ENCODE measurements around the gene SUPT3H.
"Not testable (repeated sequence)": the region's sequence is repeated elsewhere in the genome, so short reads cannot be mapped to it uniquely, and the experiment has no call there.

Gene SUPT3H

DNA sequence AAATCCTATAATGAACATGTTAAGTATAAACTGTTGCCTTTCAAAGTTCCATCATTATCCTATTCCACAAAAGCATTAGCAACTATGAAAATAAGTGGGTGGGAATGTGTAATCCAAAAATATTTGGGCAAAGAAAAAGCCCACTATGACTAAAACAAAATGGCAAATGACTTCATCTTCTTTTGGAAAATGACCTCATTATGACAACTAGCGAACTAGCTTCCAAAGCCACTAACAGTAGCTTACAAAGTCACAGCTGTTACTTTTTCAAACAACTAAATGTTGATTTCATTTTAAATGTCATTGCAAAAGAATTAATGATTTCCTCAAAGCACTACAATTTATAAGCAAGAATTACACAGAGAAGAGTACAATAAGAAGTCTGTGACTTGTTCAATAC lies 99.4 kb downstream of the SUPT3H start:
- H3K4me3 ChIP-seq (ENCODE audit: low read depth, low read length): no peak overlapping the region
- TF ChIP-seq MYC (IDR thresholded peaks at IDR 0.05; ENCODE audit: low read depth, low read length) (no peak), POLR2A (IDR thresholded peaks at IDR 0.05; ENCODE audit: extremely low read depth, insufficient read length) (no peak)
- TF ChIP-seq, protein P1, sequence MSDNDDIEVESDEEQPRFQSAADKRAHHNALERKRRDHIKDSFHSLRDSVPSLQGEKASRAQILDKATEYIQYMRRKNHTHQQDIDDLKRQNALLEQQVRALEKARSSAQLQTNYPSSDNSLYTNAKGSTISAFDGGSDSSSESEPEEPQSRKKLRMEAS (IDR thresholded peaks at IDR 0.05; ENCODE audit: low read depth, low read length): no peak
- TF ChIP-seq, protein P2, sequence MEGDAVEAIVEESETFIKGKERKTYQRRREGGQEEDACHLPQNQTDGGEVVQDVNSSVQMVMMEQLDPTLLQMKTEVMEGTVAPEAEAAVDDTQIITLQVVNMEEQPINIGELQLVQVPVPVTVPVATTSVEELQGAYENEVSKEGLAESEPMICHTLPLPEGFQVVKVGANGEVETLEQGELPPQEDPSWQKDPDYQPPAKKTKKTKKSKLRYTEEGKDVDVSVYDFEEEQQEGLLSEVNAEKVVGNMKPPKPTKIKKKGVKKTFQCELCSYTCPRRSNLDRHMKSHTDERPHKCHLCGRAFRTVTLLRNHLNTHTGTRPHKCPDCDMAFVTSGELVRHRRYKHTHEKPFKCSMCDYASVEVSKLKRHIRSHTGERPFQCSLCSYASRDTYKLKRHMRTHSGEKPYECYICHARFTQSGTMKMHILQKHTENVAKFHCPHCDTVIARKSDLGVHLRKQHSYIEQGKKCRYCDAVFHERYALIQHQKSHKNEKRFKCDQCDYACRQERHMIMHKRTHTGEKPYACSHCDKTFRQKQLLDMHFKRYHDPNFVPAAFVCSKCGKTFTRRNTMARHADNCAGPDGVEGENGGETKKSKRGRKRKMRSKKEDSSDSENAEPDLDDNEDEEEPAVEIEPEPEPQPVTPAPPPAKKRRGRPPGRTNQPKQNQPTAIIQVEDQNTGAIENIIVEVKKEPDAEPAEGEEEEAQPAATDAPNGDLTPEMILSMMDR (IDR thresholded peaks at IDR 0.05; ENCODE audit: low read depth, low read length): no peak
- no peak for DNase-seq (ENCODE audit: low read depth)

DNA sequence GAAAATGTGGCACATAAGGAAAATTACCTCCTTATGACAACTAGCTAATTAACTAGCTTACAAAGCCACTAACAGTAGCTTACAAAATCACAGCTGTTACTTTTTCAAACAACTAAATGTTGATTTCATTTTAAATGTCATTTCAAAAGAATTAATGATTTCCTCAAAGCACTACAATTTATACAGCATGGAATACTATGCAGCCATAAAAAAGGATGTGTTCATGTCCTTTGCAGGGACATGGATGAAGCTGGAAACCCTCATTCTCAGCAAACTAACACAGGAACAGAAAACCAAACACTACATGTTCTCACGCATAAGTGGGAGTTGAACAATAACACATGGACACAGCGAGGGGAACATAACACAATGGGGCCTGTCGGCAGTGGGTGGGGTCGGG lies 100.0 kb downstream of the SUPT3H start:
- not testable (repeated sequence) for H3K4me3 ChIP-seq (ENCODE audit: low read depth, low read length); DNase-seq (ENCODE audit: low read depth)

DNA sequence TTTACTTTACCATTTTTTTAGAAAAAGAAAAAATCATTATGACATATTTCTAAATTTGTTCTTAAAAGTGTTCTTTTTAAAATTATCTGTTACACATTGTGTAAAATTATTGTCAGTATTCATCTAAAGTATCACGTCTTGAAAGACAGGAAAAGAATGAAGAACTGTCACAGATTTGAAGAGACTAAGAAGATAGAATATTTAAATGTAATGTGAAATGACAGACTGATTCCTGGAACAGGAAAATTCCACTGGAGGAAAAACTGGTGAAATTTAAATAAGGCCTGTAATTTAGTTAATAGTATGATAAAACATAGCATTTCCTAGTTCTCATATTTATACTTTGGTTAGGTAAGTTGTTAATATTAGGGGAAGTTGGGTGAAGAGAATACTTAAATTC lies 102.4 kb downstream of the SUPT3H start:
- no peak overlapping the region for H3K4me3 ChIP-seq (ENCODE audit: low read depth, low read length)
- DNase-seq (ENCODE audit: low read depth): no peak
- TF ChIP-seq MYC (IDR thresholded peaks at IDR 0.05; ENCODE audit: low read depth, low read length): no peak
- no peak for TF ChIP-seq POLR2A (IDR thresholded peaks at IDR 0.05; ENCODE audit: extremely low read depth, insufficient read length)
- TF ChIP-seq, protein P1 (IDR thresholded peaks at IDR 0.05; ENCODE audit: low read depth, low read length): no peak
- TF ChIP-seq, protein P2 (IDR thresholded peaks at IDR 0.05; ENCODE audit: low read depth, low read length): no peak

DNA sequence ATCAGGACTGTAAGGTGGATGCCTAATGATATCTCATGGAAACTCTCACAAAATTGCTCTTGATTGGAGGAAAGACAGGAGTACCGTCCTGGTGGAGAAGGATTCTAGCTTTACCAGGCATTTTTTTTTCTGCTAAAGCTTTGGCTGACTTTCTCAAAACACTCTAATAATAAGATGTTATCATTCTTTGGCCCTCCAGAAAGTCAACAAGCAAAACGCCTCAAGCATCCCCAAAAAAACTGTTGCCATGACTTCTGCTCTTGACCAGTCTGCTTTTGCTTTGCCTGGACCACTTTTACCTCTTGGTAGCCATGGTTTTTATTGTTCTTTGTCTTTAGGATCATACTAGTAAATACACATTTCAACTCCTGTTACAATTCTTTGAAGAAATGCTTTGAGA lies 105.1 kb downstream of the SUPT3H start:
- TF ChIP-seq POLR2A (IDR thresholded peaks at IDR 0.05; ENCODE audit: extremely low read depth, insufficient read length): no peak
- TF ChIP-seq, protein P2 (IDR thresholded peaks at IDR 0.05; ENCODE audit: low read depth, low read length): no peak
- TF ChIP-seq, protein P1 (IDR thresholded peaks at IDR 0.05; ENCODE audit: low read depth, low read length): no peak
- TF ChIP-seq MYC (IDR thresholded peaks at IDR 0.05; ENCODE audit: low read depth, low read length): no peak

DNA sequence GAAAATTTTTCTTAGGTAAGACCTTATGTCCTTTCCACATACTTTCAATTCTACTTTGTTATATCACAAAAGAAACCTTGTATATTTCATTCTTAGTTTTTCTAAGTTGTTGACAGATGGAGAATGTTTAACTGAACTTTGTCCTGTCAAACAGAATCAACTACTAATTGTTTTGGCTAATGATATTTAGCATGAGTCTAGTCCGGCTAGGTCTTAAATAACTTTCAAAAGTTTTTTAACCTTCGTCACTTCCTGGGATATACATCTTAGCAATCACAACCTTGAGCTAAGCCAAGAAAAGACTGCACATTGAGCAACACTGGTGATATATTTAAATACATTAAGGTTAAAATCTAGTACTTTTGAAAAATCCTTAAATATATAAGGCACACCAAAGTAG lies 112.5 kb downstream of the SUPT3H start:
- H3K4me3 ChIP-seq (ENCODE audit: low read depth, low read length): no peak overlapping the region
- no peak for DNase-seq (ENCODE audit: low read depth)
- TF ChIP-seq, protein P2 (IDR thresholded peaks at IDR 0.05; ENCODE audit: low read depth, low read length): no peak
- TF ChIP-seq MYC (IDR thresholded peaks at IDR 0.05; ENCODE audit: low read depth, low read length): no peak

More for the DNA sequence above, 105.1 kb downstream of the SUPT3H start:
- no peak for DNase-seq (ENCODE audit: low read depth)
- no peak overlapping the region for H3K4me3 ChIP-seq (ENCODE audit: low read depth, low read length)

DNA sequence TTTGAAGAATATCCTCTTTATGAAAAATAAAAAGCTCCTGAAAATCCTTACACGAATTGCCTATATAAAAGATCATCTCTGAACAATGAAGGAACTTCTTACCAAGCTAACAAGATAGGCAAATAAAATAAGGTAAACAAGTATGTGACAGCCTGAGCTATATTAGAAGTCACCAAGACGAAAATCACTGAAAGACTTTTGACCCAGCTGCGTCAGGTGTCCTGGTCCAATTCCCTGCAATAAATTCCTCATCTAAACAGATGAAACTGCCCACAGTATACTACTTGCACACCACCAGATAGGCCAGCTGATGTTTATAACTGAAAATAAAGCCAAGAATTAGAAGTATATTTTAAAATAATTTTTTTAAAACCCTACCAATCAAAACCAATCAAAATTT lies 117.0 kb downstream of the SUPT3H start:
- no peak for DNase-seq (ENCODE audit: low read depth)
- H3K4me3 ChIP-seq (ENCODE audit: low read depth, low read length): no peak overlapping the region
- TF ChIP-seq, protein P2 (IDR thresholded peaks at IDR 0.05; ENCODE audit: low read depth, low read length): no peak
- TF ChIP-seq, protein P1 (IDR thresholded peaks at IDR 0.05; ENCODE audit: low read depth, low read length): no peak
- TF ChIP-seq MYC (IDR thresholded peaks at IDR 0.05; ENCODE audit: low read depth, low read length): no peak
- no peak for TF ChIP-seq POLR2A (IDR thresholded peaks at IDR 0.05; ENCODE audit: extremely low read depth, insufficient read length)
